HG02884 (cell line): Measurements from ENCODE around the gene DAZ1.
"Not testable (repeated sequence)": the region's sequence is repeated elsewhere in the genome, so short reads cannot be mapped to it uniquely, and the experiment has no call there.

Experiments
- ATAC-seq: cut with Tn5 transposase; IDR thresholded peaks from one replicate; pipeline ENCODE4 v1.9.1; 2021; ENCODE audit warnings: mild to moderate bottlenecking, moderate library complexity; ENCODE audit not compliant: unreplicated experiment

Gene DAZ1

DNA sequence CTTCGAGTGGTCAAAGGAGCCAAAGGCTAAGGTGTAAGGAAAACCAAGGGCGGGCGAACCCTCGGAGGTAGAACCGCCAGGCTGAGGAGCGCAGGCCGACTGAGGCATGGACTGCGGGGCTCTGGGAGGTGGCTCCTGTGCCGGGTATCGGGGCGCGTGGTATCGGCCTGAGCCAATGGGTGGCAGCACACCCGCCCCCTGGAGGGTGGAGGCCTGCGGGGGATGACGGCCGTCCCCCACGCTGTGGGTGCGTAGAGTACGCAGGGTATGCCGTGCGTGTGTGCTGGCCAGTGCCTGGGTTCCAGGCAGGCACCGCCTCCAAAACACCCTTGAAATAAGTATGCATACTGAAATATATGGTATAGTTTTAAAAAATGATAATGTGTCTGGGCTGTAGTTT lies at the start of gene DAZ1:
Gene DAZ1 (minus strand): TSS at position 101 of the 400 bp plus-strand sequence. CDS start 208 bp downstream, outside the sequence.
- ATAC-seq: not testable (repeated sequence)

DNA sequence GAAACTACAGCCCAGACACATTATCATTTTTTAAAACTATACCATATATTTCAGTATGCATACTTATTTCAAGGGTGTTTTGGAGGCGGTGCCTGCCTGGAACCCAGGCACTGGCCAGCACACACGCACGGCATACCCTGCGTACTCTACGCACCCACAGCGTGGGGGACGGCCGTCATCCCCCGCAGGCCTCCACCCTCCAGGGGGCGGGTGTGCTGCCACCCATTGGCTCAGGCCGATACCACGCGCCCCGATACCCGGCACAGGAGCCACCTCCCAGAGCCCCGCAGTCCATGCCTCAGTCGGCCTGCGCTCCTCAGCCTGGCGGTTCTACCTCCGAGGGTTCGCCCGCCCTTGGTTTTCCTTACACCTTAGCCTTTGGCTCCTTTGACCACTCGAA lies 20.4 kb upstream of the DAZ1 start, which contains the start of gene DAZ2:
Gene DAZ2 (plus strand): TSS at position 301 of the 400 bp plus-strand sequence. CDS start 208 bp downstream, outside the sequence.
- ATAC-seq: not testable (repeated sequence)

DNA sequence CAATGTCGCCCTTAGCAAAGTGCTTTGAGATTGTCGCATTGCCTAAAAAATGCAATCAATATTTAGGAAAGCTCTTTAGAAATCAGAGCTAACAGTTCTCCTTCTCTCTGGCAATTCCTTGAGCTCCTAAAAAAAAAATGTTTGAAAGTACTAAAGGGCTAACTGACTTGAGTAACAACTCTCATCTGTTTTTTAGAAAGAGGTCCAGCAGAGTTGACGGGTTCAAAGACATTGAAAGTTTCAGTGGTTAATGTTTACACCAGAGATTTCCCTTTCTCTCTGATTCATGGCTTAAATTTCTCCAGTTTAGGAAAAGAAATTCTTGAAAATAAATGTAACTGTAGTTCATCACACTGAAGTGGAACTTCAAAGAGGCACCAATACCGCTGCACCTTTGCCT lies 11.9 kb upstream of the DAZ1 start:
- ATAC-seq: not testable (repeated sequence)

DNA sequence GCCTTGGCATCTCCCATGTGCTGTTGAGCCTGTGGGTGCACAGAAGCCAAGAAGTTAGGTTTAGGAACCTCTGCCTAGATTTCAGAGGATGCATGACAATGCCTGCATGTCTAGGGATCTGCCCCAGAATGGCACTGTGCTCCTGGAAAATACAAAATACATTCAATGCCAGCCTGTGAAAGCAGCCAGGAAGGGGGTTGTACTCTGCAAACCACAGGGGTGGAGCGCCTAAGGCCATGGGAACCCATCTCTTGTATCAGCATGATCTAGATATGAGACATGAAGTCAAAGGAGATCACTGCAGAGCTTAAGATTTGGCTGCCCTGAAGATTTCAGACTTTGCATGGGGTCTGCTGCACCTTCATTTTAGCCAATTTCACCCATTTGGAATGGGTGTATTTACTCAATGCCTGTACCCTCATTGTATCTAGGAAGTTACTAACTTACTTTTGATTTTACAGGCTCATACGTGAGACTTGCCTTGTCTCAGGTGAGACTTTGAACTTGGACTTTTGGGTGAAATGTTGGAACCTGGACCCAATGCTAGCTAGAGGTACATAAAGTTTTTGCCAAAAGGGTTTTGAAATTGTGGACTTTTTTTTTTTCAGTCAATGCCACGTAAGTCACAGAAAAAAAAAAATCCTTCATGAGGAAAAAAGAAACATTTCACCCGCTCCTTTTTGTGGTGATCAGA lies 11.1 kb upstream of the DAZ1 start:
- not testable (repeated sequence) for ATAC-seq

GRCh38 chrY:23207455-23207854 lies 8.6 kb upstream of the DAZ1 start:
- ATAC-seq: not testable (repeated sequence)
